Lower leg skin (tissue), 4 donors: Measurements from ENCODE around the gene TMEM131L. TPM values are rescaled to one million over a fixed set of nuclear protein-coding genes. Genes with fewer than 3 reads are reported as not detected.
"Not testable (repeated sequence)": the region's sequence is repeated elsewhere in the genome, so short reads cannot be mapped to it uniquely, and the experiment has no call there.

Experiments used
- DNase-seq, 2 donors: peaks; one replicate each; pipeline ENCODE4 v3.0.0-alpha.2; 2019; ENCODE audit warnings: low spot score in 2 of 2
- H3K4me3 ChIP-seq: fragments of 200-600 bp; sonication (generic); 2 replicates; pipeline ENCODE4 v1.5.1; 2017; ENCODE audit warnings: mild to moderate bottlenecking, low read depth; ENCODE audit not compliant: poor library complexity, severe bottlenecking
- POLR2A ChIP-seq, 2 donors: fragments of 450-650 bp; IDR thresholded peaks; one replicate each; pipeline ENCODE4 v1.6.1; 2016 to 2017; ENCODE audit warnings: antibody characterized with exemption in 2 of 2, mild to moderate bottlenecking in 1 of 2, moderate library complexity in 1 of 2
- WGBS, 2 donors: methylation state at CpG; one replicate each; pipeline ENCODE4 v1.1.5; 2018; 5-methylcytosine and 5-hydroxymethylcytosine counted together
- intact Hi-C: fragments of 100-400 bp; cut with DNase I; formaldehyde crosslinking; loops from one replicate; pipeline ENCODE4 v1.15.0; 2023; ENCODE audit warnings: low total_unique reads
- total RNA-seq, 4 donors: library from RNA; depleted of rRNA; stranded (reverse); fragments of >200 nt; gene quantifications; one replicate each; pipeline ENCODE4 v1.1.0, GENCODE V29; 2016
- TF ChIP-seq, protein P1 (sequence below), 3 donors: fragments of 450-650 bp; IDR thresholded peaks; one replicate each; pipeline ENCODE4 v1.5.1; 2016; ENCODE audit warnings: antibody characterized with exemption in 3 of 3, mild to moderate bottlenecking in 3 of 3, moderate library complexity in 2 of 3

The TMEM131L gene
- total RNA-seq, 4 donors from 2014 or later = 8.3 to 15.9 (median 12.1) TPM

DNA sequence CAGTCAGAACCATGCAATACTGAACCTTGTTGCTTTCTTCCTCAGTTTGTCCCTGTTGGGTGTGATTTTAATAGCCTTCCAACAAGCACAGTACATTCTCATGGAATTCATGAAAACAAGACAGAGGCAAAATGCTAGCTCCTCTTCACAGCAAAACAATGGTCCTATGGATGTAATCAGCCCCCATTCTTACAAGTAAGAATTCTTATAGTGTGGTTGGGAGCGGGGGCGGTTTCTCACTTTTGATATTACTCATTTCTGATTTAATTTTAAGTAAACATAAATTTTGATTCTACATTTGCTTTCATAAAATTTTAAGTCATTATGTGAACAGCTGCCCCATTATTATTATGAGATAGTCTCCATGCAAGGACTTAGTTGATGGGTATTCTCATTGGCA, 137.1 kb downstream of the TMEM131L start:
- no peak overlapping the region for H3K4me3 ChIP-seq
- 94 to 96% methylated on average over 2 of the region's 2 CpGs for WGBS, 2 donors
- no peak for DNase-seq
- TF ChIP-seq, protein P1, sequence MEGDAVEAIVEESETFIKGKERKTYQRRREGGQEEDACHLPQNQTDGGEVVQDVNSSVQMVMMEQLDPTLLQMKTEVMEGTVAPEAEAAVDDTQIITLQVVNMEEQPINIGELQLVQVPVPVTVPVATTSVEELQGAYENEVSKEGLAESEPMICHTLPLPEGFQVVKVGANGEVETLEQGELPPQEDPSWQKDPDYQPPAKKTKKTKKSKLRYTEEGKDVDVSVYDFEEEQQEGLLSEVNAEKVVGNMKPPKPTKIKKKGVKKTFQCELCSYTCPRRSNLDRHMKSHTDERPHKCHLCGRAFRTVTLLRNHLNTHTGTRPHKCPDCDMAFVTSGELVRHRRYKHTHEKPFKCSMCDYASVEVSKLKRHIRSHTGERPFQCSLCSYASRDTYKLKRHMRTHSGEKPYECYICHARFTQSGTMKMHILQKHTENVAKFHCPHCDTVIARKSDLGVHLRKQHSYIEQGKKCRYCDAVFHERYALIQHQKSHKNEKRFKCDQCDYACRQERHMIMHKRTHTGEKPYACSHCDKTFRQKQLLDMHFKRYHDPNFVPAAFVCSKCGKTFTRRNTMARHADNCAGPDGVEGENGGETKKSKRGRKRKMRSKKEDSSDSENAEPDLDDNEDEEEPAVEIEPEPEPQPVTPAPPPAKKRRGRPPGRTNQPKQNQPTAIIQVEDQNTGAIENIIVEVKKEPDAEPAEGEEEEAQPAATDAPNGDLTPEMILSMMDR (IDR thresholded peaks at IDR 0.05) = no peak
- no peak for TF ChIP-seq POLR2A (IDR thresholded peaks at IDR 0.05)
- intact Hi-C loops = no loop called here

DNA sequence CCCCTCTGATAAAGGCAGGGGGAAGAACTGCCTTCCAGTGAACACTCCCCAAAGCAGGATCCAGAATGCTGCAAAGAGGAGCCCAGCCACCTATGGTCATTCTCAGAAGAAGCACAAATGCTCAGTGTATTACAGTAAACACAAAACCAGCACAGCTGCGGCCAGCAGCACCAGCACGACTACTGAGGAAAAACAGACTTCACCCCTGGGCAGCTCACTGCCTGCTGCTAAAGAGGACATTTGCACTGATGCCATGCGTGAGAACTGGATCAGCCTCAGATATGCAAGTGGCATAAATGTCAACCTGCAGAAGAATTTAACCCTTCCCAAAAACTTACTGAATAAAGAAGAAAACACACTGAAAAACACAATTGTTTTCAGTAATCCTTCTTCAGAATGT, 137.7 kb downstream of the TMEM131L start:
- no peak for DNase-seq
- no peak overlapping the region for H3K4me3 ChIP-seq
- no peak for TF ChIP-seq POLR2A (IDR thresholded peaks at IDR 0.05)
- TF ChIP-seq, protein P1 (IDR thresholded peaks at IDR 0.05) = no peak
- WGBS, 2 donors = 96 to 98% methylated on average over 3 of the region's 3 CpGs
- intact Hi-C loops = no loop called here

DNA sequence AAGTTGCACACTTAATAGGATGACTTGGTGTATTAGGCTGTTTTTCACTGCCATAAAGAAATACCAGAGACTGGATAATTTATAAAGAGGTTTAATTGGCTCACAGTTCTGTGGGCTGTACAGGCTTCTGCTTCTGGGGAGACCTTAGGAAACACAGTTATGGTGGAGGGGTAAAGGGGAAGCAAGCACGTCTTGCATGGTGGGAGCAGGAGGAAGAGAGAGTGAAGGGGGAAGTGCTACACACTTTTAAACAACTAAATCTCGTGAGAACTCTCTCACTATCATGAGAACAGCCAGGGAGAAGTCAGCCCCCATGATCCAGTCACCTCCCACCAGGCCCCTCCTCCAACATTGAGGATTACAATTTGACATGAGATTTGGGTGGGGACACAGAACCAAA, 142.9 kb downstream of the TMEM131L start:
- DNase-seq, H3K4me3 ChIP-seq, intact Hi-C loops: not testable (repeated sequence)
- WGBS, 2 donors = 77 to 84% methylated on average over 2 of the region's 2 CpGs

DNA sequence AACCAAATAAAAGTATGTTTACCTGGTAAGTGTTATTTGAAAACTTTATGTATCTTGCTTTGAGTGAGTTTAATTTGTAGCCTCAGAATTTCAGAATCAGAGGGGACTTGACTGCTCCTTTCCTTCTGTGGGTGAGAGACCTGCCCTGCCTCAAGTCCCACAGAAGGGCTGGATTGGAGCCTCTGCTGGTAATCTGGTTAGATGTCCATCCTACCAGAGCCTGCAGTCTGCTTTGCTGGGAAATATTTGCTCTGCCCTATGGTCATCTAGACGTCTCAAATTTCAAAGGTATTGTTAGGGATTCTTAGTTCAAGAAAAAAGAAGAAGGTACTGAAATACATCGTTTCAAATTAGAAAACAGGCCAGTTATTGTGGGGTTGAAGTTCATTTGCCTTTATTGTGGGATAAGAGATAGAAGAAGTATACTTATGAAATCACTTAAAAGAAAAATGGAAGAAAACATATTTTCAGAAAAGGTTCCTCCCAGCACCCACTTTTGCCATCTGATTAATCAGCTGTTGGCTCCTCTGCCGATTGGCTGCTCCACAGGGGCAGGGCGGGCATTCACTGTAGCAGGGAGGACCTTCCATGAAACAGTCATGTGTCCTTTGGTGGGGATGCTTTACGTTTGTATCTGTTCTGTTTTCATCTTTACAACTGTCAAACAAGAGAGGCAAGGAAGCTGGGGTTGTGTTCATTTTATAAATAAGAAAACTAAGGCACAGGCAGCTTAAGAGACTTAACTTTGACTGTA, 144.6 kb downstream of the TMEM131L start:
- intact Hi-C loops = no loop called here
- DNase-seq = no peak
- TF ChIP-seq, protein P1 (IDR thresholded peaks at IDR 0.05) = no peak
- no peak for TF ChIP-seq POLR2A (IDR thresholded peaks at IDR 0.05)
- H3K4me3 ChIP-seq = no peak overlapping the region
- WGBS, 2 donors = 75 to 88% methylated on average over 5 of the region's 5 CpGs

DNA sequence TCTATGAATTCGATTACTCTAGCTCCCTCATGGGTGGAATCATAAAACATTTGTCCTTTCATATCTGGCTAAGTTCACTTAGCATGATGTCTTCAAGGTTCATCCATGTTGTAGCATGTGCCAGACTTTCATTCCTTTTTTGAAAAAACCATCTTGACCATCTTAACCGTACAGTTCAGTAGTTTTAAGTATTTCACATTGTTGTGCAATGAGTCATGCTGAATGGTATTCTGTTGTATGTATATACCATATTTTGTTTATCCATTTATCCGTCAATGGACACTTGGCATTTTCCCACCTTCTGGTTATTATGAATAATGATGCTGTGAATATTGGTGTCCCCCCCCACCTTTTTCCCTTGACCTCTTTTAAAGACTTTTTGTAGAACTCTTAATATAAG, 145.5 kb downstream of the TMEM131L start:
- WGBS, 2 donors = 93 to 98% methylated on average over 3 of the region's 3 CpGs
- DNase-seq = no peak
- no peak overlapping the region for H3K4me3 ChIP-seq
- TF ChIP-seq POLR2A (IDR thresholded peaks at IDR 0.05) = no peak
- TF ChIP-seq, protein P1 (IDR thresholded peaks at IDR 0.05) = no peak
- intact Hi-C loops = no loop called here

DNA sequence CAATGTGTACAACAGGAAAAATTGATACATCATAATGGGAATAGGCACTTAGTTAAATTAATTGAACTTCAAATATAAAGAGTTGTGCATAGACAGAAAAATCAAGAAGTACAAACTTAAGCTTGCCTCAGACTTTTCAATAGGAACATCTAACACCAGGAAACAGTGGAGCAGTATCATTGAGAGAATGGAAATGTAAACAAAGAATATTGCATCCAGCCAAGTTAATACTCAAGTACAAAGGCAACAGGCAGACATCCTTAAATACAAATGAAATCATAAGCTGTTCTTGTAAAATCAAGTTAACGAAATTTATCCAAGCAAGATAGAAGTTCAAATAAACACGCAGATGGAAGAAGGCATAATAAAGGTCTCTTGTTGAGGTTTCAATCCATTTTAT, 146.7 kb downstream of the TMEM131L start:
- intact Hi-C loops = no loop called here
- no peak overlapping the region for H3K4me3 ChIP-seq
- 93 to 94% methylated on average over 2 of the region's 2 CpGs for WGBS, 2 donors
- no peak for DNase-seq
- TF ChIP-seq, protein P1 (IDR thresholded peaks at IDR 0.05) = no peak
- no peak for TF ChIP-seq POLR2A (IDR thresholded peaks at IDR 0.05)
